ENCODE measurements around the gene ATP11B.
"Not testable (repeated sequence)": the region's sequence is repeated elsewhere in the genome, so short reads cannot be mapped to it uniquely, and the experiment has no call there.

ATP11B gene

GRCh38 chr3:182810574-182811268 is 17.4 kb downstream of the ATP11B start:
- TF ChIP-seq FOXP2 (optimal IDR thresholded peaks at IDR 0.05; ENCODE audit: control extremely low read depth, extremely low read length, insufficient read depth): no peak
- TF ChIP-seq EZH2 (IDR thresholded peaks at IDR 0.05): no peak
- no peaks in the 10 kb centered on the region; the same call in 1 of the 2 replicates for H3K36me3 ChIP-seq (ENCODE audit: insufficient read depth, low read length)
- H3K9me3 ChIP-seq (ENCODE audit: low read depth, low read length): no peaks in the 10 kb centered on the region
- no peak overlapping the region for H3K9ac ChIP-seq (ENCODE audit: insufficient read length)
- H3K4me3 ChIP-seq: no peak overlapping the region
- no peak for DNase-seq (ENCODE audit: low read depth, low spot score)
- no peak overlapping the region for H3K27ac ChIP-seq

DNA sequence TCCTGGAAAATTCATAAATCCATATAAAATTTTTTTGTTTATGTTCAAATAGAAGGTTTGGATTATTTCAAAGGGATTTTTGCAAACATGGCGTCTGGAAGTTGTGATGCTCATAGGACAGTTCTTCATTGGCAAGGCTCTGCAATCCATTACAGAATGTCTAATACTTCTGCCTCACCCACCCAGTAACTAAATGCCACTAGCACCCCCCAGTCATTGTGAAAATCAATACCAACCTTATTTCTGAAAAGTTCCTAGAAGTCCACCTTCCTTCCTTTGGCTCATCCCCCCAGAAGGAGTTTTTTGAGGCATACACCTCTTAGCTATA is 17.9 kb downstream of the ATP11B start:
- no peak overlapping the region for H3K9ac ChIP-seq (ENCODE audit: insufficient read length)
- TF ChIP-seq EZH2 (IDR thresholded peaks at IDR 0.05): no peak
- no peak for TF ChIP-seq FOXP2 (optimal IDR thresholded peaks at IDR 0.05; ENCODE audit: control extremely low read depth, extremely low read length, insufficient read depth)
- no peak for TF ChIP-seq POLR2AphosphoS5 (IDR thresholded peaks at IDR 0.05; ENCODE audit: borderline replicate concordance, low read depth, low read length)
- no peak overlapping the region for H3K4me3 ChIP-seq
- no peaks in the 10 kb centered on the region; the same call in 1 of the 2 replicates for H3K36me3 ChIP-seq (ENCODE audit: insufficient read depth, low read length)
- no peaks in the 10 kb centered on the region for H3K9me3 ChIP-seq (ENCODE audit: low read depth, low read length)
- DNase-seq (ENCODE audit: low read depth, low spot score): no peak
- no peak overlapping the region for H3K27ac ChIP-seq

GRCh38 chr3:182812123-182812522 is 18.8 kb downstream of the ATP11B start:
- no peak overlapping the region for H3K4me3 ChIP-seq
- no peak overlapping the region for H3K9ac ChIP-seq (ENCODE audit: insufficient read length)
- peak overlapping the region; percentile 55 for H3K27ac ChIP-seq
- TF ChIP-seq POLR2AphosphoS5 (IDR thresholded peaks at IDR 0.05; ENCODE audit: borderline replicate concordance, low read depth, low read length) (no peak), FOXP2 (optimal IDR thresholded peaks at IDR 0.05; ENCODE audit: control extremely low read depth, extremely low read length, insufficient read depth) (no peak), EZH2 (IDR thresholded peaks at IDR 0.05) (no peak)
- H3K9me3 ChIP-seq (ENCODE audit: low read depth, low read length): no peaks in the 10 kb centered on the region
- H3K36me3 ChIP-seq (ENCODE audit: insufficient read depth, low read length): no peaks in the 10 kb centered on the region; the same call in 1 of the 2 replicates
- DNase-seq (ENCODE audit: low read depth, low spot score): no peak

DNA sequence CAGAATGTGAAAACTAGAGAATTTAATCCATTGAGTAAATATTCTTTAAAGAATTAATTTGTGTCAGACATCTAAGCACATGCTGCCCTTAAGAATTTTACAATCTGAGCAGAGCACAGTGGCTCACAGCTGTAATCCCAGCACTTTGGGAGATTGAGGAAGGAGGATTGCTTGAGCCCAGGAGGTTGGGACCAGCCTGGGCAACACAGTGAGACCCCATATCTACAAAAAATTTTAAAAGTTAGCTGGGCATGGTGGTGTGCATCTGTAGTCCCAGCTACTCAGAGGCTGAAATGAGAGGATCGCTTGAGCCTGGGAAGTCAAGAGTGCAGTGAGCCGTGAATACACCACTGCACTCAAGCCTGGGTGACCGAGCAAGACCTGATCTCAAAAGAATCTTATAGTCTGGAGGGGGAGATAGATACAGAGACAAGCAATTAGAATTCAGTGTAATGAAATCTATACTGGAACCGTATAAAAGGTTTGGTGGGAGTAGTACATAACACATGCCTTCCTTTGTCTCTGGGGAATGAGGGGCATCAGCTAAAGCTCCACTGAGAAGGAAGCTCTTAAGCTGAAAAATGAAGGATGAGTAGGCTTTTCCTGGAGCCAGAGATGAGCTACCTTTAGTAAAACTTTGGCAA is 21.2 kb downstream of the ATP11B start:
- Histone ChIP-seq H3K9ac (ENCODE audit: insufficient read length) (peak overlapping the region; percentile 35), H3K4me3 (peak overlapping the region; percentile 6), H3K9me3 (ENCODE audit: low read depth, low read length) (no peaks in the 10 kb centered on the region), H3K36me3 (ENCODE audit: insufficient read depth, low read length) (no peaks in the 10 kb centered on the region; the same call in 1 of the 2 replicates), H3K27ac (peak overlapping the region; percentile 66; the same call in 1 of the 2 replicates)
- TF ChIP-seq FOXP2 (optimal IDR thresholded peaks at IDR 0.05; ENCODE audit: control extremely low read depth, extremely low read length, insufficient read depth) (no peak), POLR2AphosphoS5 (IDR thresholded peaks at IDR 0.05; ENCODE audit: borderline replicate concordance, low read depth, low read length) (no peak), EZH2 (IDR thresholded peaks at IDR 0.05) (no peak)
- no peak for DNase-seq (ENCODE audit: low read depth, low spot score)

GRCh38 chr3:182816181-182816580 is 22.9 kb downstream of the ATP11B start:
- no peak overlapping the region; the same call in 1 of the 2 replicates for H3K27ac ChIP-seq
- TF ChIP-seq POLR2AphosphoS5 (IDR thresholded peaks at IDR 0.05; ENCODE audit: borderline replicate concordance, low read depth, low read length) (no peak), FOXP2 (optimal IDR thresholded peaks at IDR 0.05; ENCODE audit: control extremely low read depth, extremely low read length, insufficient read depth) (no peak), EZH2 (IDR thresholded peaks at IDR 0.05) (no peak)
- no peaks in the 10 kb centered on the region for H3K9me3 ChIP-seq (ENCODE audit: low read depth, low read length)
- no peaks in the 10 kb centered on the region; the same call in none of the 2 replicates for H3K36me3 ChIP-seq (ENCODE audit: insufficient read depth, low read length)
- H3K9ac ChIP-seq (ENCODE audit: insufficient read length): no peak overlapping the region
- H3K4me3 ChIP-seq: no peak overlapping the region
- no peak for DNase-seq (ENCODE audit: low read depth, low spot score)

- Histone ChIP-seq H3K9me3 (ENCODE audit: low read depth, low read length) (no peaks in the 10 kb centered on the region), H3K4me3 (no peak overlapping the region), H3K9ac (ENCODE audit: insufficient read length) (no peak overlapping the region), H3K27ac (no peak overlapping the region), H3K36me3 (ENCODE audit: insufficient read depth, low read length) (peaks cover 6% of the 10 kb centered on the region; the same call in 1 of the 2 replicates)
- DNase-seq (ENCODE audit: low read depth, low spot score): no peak
- no peak for TF ChIP-seq FOXP2 (optimal IDR thresholded peaks at IDR 0.05; ENCODE audit: control extremely low read depth, extremely low read length, insufficient read depth)
- TF ChIP-seq EZH2 (IDR thresholded peaks at IDR 0.05): no peak
- TF ChIP-seq POLR2AphosphoS5 (IDR thresholded peaks at IDR 0.05; ENCODE audit: borderline replicate concordance, low read depth, low read length): no peak
Measured at GRCh38 chr3:182818296-182818978, 25.1 kb downstream of the ATP11B start.

DNA sequence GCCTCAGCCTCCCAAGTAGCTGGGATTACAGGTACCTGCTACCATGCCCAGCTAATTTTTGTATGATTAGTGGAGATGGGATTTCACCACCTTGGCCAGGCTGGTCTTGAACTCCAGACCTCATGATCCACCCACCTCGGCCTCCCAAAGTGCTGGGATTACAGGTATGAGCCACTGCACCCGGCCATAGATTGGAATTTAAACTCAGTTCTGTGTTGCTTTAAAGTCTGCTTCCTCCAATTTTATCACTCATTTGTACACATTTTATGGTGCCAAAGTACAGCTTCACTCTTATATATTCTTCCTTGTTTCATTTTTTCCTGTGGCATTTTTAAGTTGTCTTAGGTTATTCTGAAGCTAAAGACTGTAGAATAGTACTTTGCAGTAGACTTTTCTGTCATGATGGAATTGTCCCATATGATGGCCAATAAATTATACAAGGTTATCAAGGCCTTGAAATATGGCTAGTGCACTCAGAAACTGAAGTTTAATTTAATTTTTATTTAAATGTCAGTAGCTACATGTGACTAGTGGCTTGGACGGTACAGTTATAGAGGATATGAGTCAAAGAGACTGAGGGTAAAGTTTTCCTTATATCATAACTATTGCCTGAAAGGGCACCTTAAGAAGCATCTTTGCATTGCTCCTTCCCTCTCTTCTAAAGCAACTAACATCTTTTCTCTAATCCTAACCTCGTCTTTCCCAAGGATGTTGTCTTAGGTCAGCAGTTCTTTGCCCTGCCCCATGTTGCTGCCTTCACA is 28.1 kb downstream of the ATP11B start:
- no peak for DNase-seq (ENCODE audit: low read depth, low spot score)
- Histone ChIP-seq H3K9me3 (ENCODE audit: low read depth, low read length) (no peaks in the 10 kb centered on the region), H3K27ac (no peak overlapping the region), H3K36me3 (ENCODE audit: insufficient read depth, low read length) (peaks cover 23% of the 10 kb centered on the region), H3K9ac (ENCODE audit: insufficient read length) (no peak overlapping the region), H3K4me3 (no peak overlapping the region)
- TF ChIP-seq POLR2AphosphoS5 (IDR thresholded peaks at IDR 0.05; ENCODE audit: borderline replicate concordance, low read depth, low read length): no peak
- no peak for TF ChIP-seq EZH2 (IDR thresholded peaks at IDR 0.05)
- TF ChIP-seq FOXP2 (optimal IDR thresholded peaks at IDR 0.05; ENCODE audit: control extremely low read depth, extremely low read length, insufficient read depth): no peak

DNA sequence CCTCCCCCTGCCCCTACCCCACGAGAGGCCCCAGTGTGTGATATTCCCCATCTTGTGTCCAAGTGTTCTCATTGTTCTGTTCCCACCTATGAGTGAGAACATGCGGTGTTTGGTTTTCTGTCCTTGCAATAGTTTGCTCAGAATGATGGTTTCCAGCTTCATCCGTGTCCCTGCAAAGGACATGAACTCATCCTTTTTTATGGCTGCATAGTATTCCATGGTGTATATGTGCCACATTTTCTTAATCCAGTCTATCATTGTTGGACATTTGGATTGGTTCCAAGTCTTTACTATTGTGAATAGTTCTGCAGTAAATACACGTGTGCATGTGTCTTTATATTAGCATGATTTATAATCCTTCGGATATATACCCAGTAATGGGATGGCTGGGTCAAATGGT is 29.0 kb downstream of the ATP11B start:
- H3K4me3 ChIP-seq; DNase-seq (ENCODE audit: low read depth, low spot score); H3K27ac ChIP-seq; H3K9me3 ChIP-seq (ENCODE audit: low read depth, low read length); H3K9ac ChIP-seq (ENCODE audit: insufficient read length): not testable (repeated sequence)
- H3K36me3 ChIP-seq (ENCODE audit: insufficient read depth, low read length): peaks cover 30% of the 10 kb centered on the region
